Measurements from ENCODE around the gene S100A2.

DNA sequence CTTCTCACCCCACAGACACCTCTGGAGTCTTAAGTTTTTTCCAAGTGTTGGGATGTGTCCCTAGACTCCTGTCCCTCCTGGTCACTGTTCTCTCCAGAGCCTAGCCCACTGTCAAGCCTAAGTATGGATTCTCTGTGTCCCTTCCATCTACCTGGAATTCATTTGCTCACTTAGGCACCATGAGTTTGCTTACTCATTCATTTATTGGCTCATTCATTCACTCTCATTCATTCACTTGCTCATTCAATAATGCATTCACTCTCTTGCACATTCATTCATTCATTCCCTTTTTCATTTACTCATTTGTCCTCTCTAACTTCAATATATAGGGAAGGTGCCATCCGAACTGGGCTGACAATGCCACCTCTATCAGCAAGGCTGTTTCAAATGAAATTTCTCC is 45.7 kb upstream of the S100A2 start:
- TF ChIP-seq, protein P1, sequence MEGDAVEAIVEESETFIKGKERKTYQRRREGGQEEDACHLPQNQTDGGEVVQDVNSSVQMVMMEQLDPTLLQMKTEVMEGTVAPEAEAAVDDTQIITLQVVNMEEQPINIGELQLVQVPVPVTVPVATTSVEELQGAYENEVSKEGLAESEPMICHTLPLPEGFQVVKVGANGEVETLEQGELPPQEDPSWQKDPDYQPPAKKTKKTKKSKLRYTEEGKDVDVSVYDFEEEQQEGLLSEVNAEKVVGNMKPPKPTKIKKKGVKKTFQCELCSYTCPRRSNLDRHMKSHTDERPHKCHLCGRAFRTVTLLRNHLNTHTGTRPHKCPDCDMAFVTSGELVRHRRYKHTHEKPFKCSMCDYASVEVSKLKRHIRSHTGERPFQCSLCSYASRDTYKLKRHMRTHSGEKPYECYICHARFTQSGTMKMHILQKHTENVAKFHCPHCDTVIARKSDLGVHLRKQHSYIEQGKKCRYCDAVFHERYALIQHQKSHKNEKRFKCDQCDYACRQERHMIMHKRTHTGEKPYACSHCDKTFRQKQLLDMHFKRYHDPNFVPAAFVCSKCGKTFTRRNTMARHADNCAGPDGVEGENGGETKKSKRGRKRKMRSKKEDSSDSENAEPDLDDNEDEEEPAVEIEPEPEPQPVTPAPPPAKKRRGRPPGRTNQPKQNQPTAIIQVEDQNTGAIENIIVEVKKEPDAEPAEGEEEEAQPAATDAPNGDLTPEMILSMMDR (IDR thresholded peaks at IDR 0.05) = no peak
- TF ChIP-seq POLR2A (IDR thresholded peaks at IDR 0.05) = no peak
- no peak for TF ChIP-seq POLR2AphosphoS5 (IDR thresholded peaks at IDR 0.05)
